NCI-H2171 treated with DMSO at 0.1 percent for 48 hours (cell line): Measurements from ENCODE around the gene SYCN.

Experiments used
- DNase-seq: peaks from one replicate; lab custom pipeline; 2025; lab: John Stamatoyannopoulos, UW

The SYCN gene

DNA sequence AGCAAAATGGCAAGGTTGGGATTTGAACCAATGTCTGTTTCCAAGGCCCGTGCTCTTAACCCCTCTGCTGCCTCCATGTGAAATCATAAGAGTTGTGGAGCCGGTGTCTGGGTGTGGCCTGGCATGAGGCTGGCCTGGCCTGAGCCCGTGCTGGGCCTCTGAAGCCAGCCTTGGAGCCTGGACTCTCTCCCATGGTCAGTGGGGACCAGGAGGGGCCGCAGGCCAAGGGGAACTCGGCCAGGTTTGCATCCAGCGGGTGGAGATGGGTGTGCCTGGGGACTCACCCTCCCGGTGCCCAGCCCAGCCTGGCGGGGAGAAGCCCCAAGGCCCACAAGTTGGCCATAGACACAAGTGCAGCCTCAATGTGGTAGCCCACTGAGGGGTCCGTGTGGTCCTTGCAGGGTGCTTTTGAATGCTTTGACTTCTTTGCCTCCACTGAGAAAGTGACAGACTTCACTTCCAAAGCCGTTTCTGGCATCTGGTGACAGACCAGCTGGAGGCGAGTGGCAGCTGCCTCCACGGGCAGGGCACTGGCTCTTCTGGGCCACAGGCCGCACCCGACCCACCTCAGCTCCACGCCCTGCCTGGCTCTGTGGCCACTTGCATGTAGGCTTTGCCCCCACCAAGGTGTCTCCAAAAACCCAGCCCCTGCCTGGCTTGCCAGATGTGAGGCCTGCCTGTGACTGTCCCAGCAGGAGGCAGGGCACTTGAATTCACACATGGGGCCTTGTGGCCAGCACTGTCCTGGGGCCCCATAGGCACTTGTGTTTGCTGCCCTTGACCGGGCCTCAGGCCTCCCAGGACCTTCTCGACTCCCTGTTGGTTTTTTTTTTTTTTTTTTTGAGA, 33.5 kb downstream of the SYCN start:
- no peak for DNase-seq

DNA sequence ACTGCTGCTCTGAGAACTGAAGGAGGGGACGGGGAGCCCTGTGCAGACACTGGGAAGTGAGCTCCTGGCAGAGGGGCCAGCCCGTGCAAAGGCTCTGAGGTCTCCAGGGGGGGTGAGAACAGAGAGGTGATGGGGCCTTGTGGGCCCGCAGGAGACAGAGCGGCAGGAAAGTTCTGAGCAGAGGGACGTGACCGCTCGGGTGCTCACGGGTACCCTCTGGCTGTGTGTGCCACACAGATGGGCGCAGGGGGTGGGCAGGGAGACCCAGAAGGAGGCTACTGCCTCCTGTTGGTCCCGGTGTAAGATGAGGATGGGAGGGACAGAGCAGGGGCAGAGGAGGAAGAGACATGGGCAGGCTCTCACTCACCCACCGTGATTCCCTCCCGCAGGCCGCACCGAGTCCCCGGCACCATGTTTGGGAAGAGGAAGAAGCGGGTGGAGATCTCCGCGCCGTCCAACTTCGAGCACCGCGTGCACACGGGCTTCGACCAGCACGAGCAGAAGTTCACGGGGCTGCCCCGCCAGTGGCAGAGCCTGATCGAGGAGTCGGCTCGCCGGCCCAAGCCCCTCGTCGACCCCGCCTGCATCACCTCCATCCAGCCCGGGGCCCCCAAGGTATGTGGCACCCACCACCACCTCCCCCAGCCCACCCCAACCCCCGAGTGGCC, 34.8 kb downstream of the SYCN start:
- DNase-seq = no peak

DNA sequence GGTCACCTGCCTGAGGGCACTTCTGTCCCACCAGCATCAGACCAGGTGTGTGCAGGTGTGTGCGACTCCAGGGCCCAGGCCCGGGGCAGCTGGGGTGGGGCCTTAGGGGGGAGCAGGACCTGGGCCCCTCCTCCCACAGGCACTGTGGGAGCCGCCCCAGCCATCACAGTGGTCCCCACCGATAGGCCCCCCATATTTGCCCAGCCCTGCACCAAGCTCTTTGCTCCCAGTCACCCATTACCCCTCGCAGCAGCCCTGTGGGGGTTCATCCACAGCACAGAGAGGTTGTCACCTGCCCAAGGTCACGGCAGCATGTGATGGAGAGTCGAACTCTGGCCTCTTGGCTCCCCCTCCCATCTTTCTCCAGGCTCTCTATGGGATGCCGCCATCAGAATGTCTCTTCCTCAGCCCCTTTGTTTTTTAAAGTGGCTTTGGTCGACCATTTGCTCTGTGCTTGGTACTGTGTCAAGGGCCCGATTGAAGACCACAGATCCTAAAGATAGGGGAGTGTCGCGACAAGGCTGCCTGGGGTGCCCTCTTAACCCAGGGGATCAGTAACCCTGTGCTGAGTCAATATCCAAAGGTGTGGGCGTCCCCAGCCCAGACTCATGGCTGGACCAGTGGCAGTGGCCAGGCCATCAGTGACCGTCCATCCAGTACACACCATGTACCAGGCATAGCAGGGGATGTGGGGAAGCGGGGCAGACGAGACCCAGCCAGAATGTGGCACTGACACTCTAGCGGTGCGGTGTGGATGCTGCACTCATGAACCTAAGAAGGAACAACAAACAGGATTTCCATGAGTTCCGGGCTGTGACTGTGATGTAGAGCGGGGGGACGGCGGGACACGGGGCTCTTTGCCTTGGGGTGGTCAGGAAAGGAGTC, 35.6 kb downstream of the SYCN start:
- no peak for DNase-seq

DNA sequence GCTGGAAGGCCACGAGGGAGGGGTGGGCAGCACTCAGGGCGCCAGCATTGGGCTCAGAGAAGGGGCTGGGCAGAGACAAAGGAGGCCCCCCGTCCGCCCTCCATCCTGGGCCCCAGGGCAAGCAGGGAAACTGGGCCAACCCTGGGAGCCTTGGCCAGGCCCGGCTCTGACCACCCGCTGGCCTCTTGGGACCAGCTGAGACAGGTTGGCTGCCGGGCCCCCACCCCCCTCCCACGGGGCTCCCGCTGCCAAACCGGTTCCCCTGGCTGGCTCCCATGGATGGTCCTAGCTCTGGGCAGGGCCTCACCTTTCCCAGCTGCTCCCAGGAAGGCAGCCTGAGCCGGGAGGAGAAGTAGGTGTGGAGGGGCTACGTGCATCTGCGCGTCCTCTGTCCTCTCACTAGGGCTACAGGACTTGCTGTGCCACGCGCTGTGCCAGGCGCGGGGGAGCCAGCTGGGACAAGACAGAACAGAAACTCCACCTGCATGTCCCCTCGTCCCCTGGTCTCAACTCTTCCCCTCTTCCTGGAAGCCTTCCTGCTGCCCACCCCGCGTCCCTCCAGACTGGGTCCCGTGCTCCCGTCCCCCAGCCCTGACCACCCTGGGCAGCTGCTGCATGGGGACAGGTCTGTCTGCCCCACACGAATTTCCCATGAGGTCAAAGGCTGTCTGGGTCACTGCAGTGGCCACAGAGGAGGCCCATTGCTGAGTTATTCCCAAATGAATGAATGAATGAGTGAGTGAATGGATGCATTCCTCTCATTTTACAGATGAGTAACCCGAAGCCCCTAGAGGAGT, 36.4 kb downstream of the SYCN start:
- no peak for DNase-seq

DNA sequence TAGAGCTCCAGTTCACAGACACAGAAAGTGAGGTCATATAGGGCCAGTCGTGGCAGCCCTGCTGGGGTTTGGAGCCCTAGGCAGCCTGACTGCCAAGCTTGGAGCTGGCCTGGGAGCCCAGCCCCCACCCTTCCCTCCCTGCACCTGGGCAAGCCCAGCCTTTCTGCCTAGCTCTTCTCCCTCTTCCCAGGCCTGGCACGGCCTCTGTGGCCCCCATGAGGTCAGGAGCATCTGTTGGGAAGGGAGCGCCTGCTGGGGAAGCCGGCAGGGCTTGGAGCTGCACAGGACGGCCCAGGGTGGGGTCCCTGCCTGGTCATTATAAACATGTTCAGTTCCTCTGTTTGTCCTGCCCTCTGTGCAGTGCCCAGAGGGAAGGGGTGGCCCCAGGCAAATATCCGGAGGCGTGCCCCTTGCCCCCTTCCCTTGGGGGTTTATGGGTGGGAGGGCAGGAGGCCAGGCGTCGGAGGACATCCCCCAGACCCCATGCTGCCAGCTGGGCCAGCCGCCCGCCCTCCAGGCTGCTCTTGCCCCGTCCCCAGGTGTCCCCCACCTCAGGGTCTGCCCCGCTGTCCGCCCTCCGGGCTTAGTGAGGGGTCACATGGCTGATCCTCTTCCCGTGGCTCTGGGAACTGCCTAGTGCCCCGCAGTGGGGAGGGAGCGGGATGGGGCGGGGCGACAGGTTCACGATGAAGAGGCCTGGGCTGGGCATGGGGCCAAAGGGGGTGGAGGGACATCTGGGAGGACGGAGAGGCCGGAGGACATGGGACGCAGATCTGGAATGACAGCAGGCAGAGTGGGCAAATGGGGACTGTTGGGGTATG, 37.3 kb downstream of the SYCN start:
- peak; percentile 9 for DNase-seq

DNA sequence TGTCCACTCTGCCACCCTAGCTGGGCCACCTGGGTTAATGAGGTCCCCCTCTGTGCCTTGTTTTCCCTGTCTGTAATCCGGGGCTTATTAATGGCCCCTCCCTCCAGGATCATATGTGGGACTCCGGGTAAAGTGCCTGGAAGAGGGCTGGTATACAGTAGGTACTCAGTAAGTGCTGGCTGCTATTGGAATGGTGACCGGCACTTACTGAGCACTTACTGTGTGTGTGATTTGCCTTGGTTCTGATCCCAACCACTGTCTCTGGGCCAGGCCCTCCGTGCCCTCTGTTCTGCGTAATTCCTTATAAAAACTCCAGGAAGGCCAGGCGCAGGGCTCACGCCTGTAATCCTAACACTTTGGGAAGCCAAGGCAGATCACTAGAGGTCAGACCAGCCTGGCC, 38.2 kb downstream of the SYCN start:
- DNase-seq = no peak

DNA sequence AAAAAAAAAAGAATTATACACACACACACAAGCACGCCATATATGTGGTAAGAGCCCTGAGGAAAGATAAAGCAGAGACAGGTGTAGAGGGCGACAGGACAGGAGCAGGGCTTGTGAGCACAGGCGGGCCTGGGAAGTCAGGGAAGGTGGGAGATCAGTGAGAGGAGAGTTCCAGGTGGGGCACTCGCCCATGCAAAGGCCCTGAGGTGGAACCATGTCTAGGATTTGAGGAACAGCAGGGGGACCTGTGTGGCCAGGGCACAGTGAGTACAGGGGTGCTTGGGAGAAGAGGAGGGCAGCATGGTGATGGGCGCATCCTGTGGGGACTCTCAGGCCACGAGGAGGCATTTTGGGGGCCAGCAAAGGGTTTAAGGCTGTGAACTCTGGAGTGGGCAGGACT, 39.8 kb downstream of the SYCN start:
- DNase-seq = no peak

DNA sequence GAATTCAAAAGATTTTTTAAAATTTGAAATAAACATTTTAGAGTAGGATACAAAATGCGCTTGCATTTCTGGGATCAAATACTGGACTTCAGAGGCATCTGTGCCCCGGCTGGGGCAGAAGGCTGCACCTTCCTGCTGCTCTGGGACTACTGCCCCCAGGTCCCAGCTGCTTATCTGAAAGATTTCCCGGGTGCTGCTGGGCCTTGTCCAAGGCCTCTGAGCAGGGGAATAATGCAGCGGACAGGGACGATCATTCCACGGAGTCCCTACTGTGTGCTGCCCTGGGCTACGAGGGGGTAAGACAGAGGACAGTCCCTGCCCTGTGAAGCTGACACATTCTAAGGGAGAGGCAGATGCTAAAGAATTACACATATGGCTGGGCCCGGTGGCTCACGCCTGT, 40.4 kb downstream of the SYCN start:
- no peak for DNase-seq

DNA sequence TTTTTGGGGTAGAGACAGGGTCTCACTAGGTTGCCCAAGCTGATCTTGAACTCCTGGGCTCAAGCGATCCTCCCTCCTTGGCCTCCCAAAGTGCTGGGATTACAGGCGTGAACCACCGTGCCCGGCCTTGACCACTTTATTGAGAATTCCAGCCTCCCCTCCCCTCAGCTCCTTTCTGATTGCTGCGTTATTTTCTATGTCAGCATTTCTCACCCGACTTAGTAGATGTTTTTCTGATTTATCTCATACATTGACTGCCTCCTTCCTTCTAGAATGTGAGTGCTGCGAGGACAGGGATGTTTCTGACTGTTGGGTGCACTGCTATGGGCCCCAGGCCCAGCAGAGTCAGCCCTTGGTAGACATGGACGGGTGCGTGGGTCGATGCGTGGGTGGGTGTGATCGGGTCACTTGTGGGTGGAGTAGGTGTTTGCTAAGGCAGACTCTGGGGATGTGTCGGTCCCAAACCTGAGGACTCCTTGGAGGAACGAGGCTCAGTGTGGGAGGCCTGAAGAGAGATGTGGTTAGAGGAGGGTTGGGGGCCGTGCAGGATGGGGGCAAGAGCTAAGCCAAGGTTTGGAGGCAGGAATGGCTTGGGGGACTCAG, 41.5 kb downstream of the SYCN start:
- no peak for DNase-seq

DNA sequence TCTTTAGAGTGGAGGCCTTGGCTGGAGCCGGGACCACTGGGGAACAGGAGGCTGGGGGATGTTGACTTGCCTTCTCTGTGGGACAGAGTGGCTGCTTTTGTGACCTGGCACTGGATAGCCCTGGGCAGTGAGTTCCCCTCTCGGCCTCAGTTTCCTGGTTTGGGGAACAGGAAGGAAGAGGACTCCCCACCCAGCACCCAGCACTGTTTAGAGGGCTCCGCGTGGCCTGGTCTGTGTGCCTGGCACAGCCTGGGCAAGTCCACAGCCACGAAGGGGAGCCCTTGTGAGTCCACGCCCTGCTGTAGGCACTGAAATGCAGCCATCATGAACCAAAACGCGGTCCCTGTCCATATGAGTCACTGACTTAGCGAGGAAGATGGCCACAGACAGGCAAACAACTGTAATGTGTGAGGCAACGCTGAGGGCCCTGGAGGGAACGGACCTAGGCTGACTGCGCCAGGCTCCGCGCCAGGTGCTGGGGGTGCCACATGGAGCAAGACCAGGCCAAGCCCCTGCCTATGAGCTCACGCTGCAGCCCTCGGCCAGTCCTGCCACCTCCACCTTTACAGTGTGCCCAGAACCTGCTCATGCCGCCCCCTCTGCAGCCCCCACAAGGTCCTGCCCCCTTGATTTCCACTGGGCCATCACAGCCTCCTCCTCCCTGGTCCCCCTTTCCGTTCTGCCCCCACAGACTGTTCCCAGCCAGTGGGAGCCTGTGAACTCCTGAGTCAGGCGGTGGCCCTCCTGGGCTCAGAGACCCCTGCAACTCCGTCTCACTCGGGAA, 43.0 kb downstream of the SYCN start:
- DNase-seq = no peak

DNA sequence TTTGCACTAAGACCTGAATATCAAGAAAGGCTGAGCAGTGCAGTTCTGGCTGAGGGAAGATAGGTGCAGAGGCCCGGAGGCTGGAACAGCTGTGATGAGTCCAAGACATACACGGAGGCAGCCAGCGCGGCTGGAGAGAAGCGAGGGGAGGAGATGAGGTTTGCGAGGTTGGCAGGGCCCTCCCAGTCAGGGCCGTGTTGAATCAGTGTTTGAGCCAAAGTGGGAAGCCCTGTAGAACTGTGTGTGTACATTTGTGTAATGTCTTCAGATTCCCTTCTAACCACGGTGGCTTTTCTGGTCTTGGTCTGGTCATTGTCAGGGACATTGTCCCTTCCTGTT, 43.6 kb downstream of the SYCN start:
- no peak for DNase-seq

DNA sequence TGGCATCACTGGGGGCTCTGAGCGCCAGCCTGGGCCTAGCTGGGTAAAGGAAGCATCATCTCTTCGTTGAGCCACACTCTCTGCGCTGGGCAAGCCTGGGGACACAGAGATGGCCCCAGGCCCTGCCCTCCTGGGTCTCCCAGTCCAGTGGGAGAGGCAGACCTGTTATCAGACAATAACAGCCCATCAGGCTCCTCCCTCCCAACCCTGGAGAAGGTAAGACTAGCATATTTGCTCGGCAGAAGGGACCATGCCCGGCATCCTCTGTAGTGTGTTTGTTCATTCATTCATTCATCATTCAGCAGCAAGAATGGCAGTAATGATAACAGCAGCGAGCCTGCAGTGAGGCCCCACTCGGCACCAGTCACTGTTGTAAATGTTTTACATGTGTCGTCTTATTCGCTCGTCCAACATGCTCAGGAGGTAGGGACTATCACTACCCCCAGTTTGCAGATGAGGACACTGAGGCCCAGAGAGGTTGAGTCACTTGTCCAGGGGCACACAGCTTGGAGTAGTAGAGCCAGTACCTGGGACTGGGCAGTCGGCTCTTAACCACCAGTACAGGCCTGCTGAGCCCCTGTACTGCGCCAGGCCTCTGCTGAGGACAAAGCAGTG, 45.3 kb downstream of the SYCN start:
- no peak for DNase-seq

DNA sequence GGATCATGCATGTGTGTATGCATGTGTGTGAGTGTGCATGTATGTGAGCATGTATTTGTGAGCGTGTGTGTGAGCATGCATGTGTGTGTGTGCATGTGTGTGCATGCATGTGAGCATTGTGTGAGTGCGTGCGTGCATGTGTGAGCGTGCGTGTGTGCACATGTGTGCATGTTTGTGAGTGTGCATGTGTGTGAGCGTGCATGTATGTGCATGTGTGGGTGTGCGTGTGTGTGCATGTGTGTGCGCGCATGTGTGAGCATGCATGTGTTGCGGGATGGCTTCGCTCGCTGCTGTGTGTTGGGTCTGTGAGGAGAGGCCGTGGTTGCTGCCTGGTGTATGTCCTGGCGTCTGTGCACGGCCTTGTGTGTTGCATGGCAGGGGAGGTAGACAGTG, 46.1 kb downstream of the SYCN start:
- no peak for DNase-seq

DNA sequence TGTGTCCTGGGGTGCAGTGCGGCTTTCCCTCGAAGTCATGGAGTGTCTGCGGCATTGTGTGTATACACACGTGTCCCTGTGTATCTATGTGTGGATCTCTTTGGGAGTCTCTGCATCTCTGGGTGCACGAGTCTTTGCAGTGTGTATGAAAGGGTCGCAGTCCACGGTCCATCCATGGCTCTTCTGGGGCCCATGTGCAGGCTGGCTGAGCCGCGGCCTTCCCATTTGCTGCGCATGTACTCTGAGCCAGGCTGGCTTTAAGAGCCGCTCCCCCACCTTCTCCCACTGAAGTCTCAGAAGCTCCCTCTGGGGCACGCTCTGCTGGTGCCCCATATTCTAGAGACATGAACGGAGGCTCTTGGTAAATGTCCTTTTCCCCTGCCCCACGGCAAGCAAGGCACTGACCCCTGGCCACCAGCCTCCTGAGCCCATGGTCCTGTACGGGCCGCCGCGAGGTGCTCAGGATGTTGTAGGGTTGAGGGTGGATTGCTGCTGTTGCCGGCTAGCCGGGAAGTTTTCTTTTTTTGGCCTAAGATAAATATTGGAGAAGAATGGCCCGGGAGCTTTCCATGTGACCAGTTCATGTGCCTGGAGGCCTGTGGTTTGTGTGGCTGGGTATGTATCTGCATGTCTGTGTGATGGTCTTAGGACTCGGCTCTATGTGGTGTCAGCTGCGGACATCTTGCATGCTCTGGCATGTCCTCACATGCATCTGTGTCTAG, 46.6 kb downstream of the SYCN start:
- DNase-seq = no peak

DNA sequence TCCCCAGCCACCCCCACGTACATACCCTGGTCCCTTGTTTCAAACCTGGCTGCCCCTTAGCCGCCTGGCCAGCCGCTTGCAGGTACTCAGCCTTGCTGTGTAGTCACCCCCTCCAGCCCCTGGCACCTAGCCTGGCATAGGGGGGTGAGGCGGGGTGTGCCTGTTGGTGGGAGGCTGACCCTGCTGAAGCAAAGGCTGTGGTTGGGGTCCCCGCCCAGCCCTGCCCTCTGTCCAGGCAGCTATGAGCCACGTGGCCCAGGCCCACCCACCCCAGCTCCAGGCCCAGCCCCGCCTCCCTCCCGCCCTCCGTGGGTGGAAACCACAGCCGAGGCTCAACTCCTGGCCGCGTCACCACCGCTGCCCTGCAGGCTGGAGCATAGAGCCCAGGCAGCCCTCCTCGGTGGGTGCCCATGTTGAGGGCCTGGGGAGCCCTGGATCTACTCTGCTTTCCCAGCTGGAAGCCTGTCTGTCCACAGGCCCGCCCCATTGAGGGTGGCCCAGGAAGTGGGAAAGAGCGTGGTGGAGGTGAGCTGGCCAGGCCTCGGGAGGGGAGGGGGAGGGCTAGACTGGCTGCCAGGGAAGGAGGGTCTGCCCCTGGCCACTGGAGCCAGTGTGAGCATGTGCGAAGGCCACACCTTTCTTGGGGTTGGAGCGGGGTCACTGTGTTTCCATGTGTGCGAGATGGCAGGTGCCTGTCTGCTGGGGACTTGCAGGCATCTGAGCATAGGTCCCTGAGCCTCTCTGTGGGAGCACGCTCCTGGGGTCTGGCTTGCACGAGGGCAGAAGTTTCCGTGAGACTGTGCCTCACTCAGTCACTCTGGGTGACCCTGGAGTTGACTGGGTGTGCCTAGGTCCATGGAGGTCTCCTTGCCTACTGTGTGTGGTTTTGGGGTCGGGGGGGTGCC, 47.5 kb downstream of the SYCN start:
- DNase-seq = no peak

DNA sequence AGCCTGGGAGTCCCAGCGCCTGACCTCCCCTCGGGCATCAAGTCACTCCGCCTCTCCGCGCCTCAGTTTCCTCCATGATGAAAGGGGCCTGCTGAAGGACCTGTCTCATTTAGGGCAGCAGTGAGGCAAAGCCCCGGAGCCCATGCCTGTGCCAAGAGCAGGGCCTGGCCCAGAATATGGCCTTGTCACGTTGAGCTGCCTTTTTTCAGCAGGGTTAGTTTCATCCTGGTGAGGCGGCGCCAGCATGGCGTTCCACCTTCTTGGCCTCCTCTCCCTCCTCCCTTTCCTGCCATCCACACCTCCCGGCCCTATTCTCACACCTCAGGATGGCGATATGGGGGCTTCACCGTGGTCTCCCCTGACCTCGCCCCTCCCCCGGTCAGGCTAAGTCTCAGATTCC, 48.3 kb downstream of the SYCN start:
- no peak for DNase-seq

DNA sequence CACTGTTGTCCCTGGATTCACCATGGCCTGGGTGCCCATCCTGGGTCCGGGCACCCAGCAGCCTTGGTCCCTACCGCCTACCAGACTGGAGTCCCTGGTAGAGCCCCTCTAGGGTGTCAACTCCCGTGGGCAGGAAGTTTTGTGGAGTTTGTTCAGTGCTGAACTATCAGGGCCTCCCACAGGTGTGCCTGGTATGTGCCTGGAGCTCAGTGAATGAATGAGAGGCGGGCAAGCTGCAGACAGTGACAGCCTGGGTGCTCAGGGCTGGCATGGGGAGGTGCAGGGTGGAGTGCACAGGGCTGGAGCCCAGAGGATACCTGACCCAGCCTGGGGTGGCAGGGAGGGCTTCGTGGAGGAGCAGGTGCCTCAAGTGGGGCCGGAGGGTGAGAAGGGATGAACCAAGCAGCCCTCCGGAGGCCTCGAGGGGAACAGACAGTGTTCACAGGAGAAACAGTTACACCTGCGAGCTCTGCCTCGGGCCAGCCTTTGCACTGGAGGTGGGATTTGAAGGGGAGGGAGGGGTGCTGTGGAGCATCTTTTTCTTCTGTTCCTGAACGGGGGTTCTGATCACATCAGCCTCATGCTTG, 48.9 kb downstream of the SYCN start:
- no peak for DNase-seq
